Islet of Langerhans (tissue), 1 donor: Measurements from ENCODE around the gene RFTN2.
A peak's percentile ranks its signal among the peaks of the same experiment; 100 is the strongest.
"Not testable (repeated sequence)": the region's sequence is repeated elsewhere in the genome, so short reads cannot be mapped to it uniquely, and the experiment has no call there.

Source experiments
- FAIRE-seq: peaks from one replicate; lab custom pipeline; 2011; peaks lifted over from hg19 to GRCh38; lab: Jason Lieb, UNC

The RFTN2 gene, protein sequence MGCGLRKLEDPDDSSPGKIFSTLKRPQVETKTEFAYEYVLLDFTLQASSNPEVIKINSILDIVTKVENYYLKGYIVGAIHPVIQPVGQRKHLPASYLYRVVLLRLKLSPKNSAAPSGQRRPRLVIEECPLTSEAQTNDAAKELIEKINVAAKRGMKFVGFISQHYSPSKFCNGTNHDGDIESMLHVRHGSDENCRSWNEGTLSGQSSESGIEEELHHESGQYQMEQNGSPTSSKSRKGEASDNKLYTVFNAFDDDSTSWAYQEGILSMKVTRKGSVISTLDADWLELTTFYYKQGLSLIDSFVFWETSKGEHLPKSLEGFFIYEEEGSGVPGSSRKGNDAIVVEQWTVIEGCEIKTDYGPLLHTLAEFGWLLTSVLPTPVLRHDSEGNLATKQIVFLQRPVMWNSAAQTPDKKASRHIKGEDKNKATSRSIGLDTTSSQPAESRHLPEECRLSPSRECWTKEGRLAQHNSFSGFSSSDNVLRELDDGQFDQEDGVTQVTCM

DNA sequence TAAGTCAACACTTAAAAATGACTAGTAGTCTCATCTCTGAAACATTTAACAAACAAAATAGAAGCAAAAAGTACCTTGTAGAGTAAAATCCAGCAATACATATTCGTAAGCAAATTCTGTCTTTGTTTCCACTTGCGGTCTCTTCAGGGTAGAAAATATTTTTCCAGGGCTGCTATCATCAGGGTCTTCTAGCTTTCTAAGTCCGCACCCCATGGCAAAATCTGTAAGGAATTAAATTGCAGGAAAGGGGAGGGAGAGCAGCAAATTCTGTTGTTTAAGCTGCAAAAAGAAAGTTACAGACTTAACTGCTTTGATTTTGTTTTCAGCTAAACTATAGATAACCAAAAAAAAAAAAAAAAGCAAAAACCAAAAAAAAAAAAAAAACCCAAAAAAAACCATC, at the start of gene RFTN2:
RFTN2 (minus strand) TSS at position 342 of the 400 bp plus-strand sequence; CDS start at position 213, 129 bp downstream.
- no peak for FAIRE-seq

DNA sequence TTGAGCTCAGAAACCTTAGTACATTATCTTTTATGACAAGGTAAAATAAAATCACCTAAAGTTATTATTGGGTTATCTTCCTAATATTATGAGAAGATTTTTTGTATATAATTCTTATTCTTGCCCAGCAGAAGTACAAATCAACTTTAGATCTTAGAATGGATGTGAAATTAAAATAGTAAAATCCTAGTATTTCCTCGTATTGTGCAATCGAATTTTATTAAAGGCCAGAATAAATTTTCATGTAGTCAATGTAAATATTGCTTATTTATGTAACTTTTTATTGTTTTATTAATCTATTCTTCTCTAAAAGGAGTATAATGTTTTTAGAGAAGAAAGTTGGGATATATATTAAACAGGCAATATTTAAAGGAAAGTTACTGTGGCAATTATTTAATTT, 42.5 kb upstream of the RFTN2 start:
- peak; percentile 65 for FAIRE-seq

DNA sequence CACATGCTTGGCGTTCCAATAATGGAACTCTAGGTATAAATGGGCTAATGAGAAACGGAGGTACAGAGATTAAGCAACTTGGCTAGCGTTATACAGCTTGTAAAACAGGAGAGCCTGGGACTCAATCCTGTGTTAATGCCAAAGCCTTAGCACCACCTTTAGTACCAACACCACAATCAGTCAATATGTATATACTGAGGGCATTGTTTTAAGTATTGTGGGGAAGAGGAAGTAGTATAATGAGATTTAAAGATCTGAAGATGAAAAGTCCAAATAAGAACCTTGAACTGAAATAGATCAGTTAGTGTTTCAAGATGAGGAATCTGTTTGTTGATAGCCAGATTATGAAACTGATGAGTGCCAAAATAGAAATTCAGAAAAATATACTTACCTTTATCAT, 37.9 kb upstream of the RFTN2 start:
- FAIRE-seq: no peak

DNA sequence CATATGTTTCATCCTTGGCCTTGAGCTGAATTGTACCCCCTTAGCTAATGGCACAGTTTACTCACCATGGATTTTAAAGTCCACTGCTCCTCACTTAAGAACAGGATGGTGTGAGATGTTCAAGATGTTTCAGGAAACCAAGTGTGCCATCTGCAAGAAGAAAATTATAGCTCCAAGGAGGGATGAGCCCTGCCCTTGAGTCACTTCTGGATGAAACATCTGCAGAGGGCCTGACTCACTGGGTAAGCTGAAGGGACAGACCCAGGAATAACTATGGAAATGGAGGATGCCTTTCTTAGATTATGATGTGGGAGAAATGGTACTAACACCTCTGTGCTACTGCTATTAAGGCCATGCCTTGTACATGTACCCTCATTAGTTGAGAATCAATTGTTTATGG, 36.2 kb upstream of the RFTN2 start:
- no peak for FAIRE-seq

DNA sequence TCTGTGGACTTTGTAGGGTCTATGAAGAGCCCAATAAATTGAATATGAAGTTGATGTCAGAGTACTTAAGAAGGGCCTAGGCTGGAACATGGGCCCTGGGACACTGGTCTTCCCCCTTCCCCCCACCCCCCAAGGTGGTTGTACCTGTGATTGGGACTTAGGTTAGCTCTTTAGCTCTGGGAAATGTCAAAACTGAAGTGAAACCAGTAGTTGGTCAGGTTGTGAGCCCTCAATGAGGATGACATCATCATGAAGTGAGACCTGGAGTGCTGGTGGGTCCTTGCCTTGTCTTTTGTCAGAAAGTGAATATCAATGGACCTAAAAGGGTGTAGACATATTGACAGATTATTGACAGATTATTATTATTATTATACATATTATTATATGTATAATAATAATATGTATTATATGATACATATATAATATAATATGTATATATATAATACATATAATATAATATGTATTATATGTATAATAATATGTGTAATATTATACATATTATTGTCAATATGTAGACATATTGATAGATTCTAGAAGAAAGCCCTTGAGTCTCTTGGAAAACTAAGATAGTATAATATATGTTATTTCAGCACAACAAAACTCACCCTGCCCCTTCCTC, 35.1 kb upstream of the RFTN2 start:
- no peak for FAIRE-seq

DNA sequence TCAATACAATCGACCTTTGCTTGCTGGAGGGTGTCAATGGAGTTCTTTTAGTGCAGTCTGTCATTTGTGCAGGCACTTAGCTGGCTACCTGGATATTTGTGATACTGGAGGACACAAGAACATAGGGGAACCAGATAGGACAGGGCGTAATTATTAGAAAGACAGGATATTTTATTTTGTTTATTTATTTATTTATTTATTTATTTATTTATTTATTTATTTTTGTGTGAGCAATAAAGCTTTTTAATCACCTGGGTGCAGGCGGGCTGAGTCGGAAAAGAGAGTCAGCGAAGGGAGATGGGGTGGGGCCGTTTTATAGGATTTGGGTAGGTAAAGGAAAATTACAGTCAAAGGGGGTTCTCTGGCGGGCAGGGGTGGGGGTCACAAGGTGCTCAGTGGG, 33.8 kb upstream of the RFTN2 start:
- not testable (repeated sequence) for FAIRE-seq

DNA sequence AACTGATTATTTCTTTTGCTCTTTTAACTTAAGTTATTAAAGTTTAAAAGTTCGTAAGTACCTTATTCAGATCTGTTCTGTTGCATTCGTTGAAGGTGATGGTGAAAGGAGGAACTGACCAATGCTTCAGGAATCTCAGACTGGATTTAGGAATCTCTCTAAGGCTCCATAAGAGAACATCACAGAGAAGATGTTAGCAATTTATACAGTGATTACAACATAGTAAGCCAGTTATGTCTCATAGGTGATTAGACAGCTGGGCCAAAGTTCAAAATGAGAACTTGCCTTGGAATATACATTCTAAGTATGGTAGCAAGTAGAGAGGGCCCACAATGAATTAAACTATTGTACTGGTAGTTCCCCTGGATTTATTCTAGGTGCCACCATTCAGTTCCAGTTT, 32.9 kb upstream of the RFTN2 start:
- FAIRE-seq: no peak

DNA sequence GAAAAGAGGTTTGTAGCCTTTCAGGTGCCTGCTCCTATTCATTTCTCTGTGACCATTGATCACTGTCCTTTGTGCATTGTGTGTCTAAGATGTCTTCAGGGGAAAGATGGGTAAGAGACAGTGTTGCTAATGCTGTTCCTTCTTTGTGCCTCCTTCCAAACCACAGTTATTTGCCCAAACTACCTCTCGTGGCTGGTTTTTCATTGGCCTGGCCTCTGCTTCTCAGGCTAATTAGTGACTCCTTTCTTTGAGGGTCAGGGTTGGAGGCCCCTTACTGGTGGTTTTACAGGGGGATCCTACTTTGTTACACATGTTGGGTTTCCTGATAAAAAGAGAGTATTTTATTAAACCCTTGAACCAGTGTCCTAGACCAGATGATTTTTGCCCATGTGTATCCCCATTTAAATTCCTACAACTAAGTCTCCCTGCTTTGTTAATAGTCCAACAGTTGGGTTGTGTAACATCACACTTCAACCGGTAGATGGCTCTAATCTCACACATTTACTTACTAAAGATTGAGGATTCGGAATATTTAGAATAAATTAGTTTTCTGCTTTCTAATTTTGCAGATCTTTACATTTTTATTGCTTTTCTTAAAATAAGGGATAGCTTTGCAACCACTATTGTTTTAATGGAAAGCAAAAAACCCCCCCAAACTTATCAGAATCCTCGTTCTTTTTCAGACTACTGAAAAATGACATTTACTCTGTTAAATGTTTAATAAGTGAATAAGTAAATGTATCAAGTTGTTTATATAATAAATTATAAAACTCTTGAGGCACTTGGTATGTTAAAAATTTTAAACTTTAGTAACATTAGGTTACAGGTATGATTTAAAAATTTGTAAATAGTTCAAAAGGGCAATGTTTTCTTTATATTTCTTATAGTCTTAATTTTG, 32.2 kb upstream of the RFTN2 start:
- FAIRE-seq: peak; percentile 87

DNA sequence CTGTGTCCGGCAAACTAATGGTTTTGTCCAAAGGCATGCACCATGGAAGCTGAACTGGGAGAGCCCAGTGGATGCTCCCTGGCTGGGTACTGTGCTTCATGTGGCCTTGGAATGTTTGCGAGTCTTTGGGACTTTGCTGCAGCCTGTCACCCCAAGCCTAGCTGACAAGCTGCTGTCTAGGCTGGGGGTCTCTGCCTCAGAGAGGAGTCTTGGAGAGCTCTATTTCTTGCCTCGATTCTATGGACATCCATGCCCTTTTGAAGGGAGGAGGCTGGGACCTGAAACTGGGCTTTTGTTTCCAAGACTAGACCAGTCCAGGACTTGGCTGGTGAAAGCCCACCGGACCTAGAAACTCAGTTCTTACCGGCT, 31.4 kb upstream of the RFTN2 start:
- no peak for FAIRE-seq

DNA sequence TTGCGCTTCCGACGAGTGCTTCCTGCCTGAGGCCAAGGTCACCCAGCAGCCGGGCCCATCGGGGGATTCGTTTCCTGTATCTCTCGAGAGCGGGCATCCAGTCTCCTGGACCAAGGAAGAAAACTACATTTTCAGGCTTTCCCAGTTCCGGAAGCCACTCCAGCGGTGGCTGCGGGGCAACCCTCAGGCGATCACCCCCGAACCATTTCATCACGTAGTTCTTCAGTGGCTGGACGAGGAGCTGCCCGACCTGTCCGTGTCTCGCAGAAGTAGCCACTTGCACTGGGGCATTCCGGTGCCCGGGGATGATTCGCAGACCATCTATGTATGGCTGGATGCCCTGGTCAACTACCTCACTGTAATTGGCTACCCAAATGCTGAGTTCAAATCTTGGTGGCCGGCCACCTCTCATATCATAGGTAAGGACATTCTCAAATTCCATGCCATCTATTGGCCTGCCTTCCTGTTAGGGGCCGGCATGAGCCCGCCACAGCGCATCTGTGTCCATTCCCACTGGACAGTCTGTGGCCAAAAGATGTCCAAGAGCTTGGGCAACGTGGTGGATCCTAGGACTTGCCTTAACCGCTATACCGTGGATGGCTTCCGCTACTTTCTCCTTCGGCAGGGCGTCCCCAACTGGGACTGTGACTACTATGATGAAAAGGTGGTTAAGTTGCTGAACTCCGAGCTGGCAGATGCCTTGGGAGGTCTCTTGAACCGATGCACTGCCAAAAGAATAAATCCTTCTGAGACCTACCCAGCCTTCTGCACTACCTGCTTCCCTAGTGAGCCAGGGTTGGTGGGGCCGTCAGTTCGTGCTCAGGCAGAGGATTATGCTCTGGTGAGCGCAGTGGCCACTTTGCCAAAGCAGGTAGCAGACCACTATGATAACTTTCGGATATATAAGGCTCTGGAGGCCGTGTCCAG, 30.8 kb upstream of the RFTN2 start:
- no peak for FAIRE-seq

DNA sequence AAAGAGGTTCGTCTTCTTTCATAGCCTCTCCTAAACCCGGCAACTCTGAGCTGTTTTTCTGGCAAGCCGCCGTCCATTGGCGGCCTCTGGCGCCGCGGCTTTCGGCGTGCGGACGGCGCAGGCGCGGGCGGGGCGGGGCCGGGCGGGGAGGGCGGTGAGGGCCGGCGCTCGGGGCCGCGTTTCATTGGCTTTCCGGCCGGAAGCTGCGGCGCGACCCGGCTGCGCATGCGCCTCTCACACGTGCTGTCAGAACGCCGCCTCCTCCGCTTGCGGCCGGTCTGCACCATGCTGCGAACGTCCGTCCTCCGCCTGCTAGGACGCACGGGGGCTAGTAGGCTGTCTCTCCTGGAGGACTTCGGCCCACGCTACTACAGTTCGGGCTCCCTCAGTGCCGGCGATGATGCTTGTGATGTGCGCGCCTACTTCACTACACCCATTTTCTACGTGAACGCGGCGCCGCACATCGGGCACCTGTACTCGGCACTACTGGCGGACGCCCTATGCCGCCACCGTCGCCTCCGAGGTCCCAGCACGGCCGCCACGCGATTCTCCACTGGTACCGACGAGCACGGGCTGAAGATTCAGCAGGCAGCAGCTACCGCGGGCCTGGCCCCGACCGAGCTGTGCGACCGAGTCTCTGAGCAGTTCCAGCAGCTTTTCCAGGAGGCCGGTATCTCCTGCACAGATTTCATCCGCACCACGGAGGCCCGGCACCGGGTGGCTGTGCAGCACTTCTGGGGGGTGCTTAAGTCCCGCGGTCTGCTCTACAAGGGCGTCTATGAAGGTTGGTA, 29.9 kb upstream of the RFTN2 start, which contains the start of gene MARS2:
MARS2 (plus strand) TSS at position 249 of the 791 bp plus-strand sequence; CDS start at position 286, 37 bp downstream.
- FAIRE-seq: no peak

DNA sequence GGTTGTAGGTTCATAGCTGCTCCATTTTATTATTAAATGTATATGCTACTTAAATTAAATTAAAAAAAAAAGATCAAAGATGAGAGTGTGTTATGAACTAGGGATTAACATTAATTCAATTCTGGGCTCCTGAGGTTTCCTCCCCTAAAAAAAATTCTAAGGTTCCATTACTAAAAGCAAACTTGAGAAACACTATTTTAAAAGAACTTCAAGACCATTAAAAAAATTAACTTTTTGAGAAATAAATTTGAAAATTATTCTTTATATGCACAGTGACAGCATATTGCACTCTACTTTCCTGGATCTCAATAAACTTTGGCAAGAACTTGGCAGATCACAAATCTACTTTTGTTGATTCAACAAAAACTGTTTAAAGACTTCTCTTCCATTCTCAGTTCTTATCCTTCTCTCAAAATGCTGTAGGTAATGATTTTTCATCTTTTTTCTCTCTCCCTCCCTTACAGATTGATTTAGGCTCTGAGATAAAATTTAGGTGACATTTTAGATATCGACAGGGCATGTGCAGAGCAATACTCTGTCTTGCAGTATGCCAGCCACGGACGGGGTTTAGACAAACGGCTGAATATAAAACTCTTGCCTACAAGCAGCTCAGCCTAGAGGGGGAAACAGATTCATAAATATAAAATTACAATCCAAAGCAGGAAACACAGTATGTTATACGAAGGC, 29.2 kb upstream of the RFTN2 start:
- peak; percentile 56 for FAIRE-seq

DNA sequence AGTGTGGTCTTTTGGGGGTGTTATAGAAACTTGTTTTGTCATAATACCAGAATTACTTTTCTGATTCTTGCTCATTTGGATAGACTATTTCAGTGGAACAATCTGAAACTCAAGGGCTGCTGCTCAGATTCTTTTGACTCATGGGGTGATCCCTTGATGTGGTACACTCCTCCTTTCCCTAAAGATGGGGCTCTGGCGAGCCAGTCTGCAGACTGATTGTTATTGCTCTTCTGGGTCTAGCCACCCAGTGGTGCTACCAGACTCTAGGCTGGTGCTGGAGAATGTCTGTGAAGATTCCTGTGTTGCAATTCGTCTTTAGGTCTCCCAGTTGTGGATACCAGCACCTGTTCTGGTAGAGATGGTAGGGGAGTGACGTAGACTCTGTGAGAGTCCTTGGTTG, 25.6 kb upstream of the RFTN2 start:
- FAIRE-seq: no peak

DNA sequence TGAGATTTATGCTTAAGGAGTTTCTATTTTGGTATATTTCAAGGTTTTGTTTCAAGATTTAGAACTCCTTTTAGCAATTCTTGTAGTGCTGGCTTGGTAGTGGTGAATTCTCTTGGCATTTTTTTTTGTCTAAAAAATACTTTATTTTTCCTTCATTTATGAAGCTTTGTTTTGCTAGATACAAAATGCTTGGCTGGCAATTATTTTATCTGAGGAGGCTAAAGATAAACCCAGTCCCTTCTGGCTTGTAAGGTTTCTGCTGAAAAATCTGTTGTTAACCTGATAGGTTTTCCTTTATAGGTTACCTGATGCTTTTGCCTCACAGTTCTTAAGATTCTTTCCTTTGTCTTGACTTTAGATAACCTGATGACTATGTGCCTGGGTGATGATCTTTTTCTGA, 24.3 kb upstream of the RFTN2 start:
- FAIRE-seq: not testable (repeated sequence)

DNA sequence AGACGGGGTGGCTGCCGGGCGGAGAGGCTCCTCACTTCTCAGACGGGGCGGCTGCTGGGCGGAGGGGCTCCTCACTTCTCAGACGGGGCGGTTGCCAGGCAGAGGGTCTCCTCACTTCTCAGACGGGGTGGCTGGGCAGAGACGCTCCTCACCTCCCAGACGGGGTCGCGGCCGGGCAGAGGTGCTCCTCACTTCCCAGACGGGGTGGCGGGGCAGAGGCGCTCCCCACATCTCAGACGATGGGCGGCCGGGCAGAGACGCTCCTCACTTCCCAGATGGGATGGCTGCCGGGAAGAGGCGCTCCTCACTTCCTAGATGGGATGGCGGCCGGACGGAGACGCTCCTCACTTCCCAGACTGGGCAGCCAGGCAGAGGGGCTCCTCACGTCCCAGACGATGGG, 21.2 kb upstream of the RFTN2 start:
- FAIRE-seq: not testable (repeated sequence)

DNA sequence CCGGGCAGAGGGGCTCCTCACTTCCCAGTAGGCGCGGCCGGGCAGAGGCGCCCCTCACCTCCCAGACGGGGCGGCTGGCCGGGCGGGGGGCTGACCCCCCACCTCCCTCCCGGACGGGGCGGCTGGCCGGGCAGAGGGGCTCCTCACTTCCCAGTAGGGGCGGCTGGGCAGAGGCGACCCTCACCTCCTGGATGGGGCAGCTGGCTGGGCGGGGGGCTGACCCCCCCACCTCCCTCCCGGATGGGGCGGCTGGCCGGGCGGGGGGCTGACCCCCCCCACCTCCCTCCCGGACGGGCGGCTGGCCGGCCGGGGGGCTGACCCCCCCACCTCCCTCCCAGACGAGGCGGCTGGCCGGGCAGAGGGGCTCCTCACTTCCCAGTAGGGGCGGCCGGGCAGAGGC, 20.6 kb upstream of the RFTN2 start:
- FAIRE-seq: not testable (repeated sequence)

DNA sequence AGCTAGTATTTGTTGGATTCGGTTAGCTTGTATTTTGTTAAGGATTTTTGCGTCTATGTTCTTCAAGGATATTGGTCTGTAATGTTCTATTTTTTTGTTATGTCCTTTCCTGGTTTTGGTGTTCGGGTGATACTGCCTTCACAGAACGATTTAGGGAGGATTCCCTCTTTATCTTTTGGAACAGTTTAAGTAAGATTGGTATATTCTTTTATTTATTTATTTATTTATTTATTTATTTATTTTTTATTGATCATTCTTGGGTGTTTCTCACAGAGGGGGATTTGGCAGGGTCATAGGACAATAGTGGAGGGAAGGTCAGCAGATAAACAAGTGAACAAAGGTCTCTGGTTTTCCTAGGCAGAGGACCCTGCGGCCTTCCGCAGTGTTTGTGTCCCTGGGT, 19.8 kb upstream of the RFTN2 start:
- not testable (repeated sequence) for FAIRE-seq

DNA sequence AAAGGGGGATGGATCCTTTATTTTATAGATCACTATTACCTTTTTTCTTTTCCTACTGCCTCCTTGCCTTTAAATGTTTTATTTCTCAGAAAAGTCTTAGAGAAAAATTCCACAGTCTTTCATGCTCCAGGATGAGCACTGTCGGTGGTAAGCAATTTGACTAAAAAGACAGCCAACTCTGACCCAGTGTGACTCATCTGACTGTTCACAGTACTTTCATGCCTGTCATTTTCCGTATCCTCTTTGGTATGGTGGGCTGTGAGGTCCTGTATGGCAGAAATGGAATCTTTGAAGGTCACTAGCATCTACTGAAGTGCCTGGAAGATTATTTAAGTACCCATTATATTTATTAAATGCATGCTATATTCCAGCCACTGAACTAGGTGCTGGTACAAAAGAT, 2.1 kb upstream of the RFTN2 start:
- no peak for FAIRE-seq

DNA sequence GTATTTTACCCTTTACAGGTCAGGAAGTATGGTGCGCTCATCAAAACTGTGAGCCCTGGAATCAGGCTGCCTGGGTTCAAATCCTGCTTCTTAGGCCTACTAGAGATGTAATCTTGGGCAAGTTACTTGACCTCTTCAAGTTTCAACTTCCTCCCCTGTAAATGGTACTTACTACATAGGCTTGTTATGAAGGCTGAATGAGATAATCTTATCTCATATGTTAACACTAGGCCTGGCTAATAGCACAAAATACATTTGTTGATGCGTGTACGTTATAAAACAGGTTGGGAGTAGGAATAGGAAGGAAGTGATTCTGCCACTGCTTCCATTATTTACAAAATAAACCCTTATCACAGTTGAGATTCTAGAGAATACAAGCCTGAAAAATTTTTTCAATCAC, 1.7 kb upstream of the RFTN2 start:
- no peak for FAIRE-seq

DNA sequence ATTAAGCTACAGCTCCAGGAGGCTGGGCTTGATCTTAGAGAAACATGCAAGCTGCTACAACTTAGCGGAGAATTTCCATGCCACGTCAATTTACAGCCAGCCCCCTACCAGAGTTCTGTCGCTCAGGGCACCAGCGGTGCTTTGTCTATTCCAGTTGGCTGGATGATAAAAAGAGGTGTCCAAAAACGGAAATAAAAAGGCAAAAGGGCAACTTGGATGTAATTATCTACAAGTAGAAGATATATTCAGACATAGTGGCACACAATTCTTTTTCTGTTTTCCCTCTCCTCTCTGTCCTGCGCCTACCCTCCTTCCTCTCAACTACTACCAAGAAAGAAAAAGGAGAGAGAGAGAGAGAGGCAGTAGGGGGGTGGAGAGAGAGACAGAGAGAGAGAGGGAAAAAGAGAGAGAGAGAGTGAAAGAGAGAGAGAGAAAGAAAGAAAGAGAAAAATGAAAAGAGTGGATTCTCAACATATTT, 363 bp upstream of the RFTN2 start:
- FAIRE-seq: no peak
